HepG2 (cell line): ENCODE data around the gene MAP3K3. TPM values are rescaled to one million over a fixed set of nuclear protein-coding genes. Genes with fewer than 3 reads are reported as not detected.

ENCODE experiments used
- AHR ChIP-seq: IDR thresholded peaks from 2 replicates; pipeline ENCODE4 v1.6.1; 2018; ENCODE audit warnings: missing genetic modification reagents, missing compliant biosample characterization
- EED ChIP-seq: sonication (generic); formaldehyde crosslinking; IDR thresholded peaks from 2 replicates; pipeline ENCODE4 v1.5.0; 2020; ENCODE audit warnings: mild to moderate bottlenecking, missing genetic modification reagents
- EHMT2 ChIP-seq: fragments of 200-600 bp; sonication (generic); IDR thresholded peaks from 2 replicates; pipeline ENCODE4 v1.7.0; 2017; ENCODE audit warnings: antibody characterized with exemption, low read depth, low read length, borderline replicate concordance
- FUBP1 ChIP-seq: sonication (generic); formaldehyde crosslinking; IDR thresholded peaks from 2 replicates; pipeline ENCODE4 v1.5.1; 2020; ENCODE audit warnings: missing genetic modification reagents, mild to moderate bottlenecking, borderline replicate concordance
- HINFP ChIP-seq: sonication (generic); formaldehyde crosslinking; IDR thresholded peaks from 2 replicates; pipeline ENCODE4 v1.4.0; 2020; ENCODE audit warnings: low read depth, mild to moderate bottlenecking, missing genetic modification reagents
- HNRNPL ChIP-seq: fragments of 200-400 bp; formaldehyde crosslinking; IDR thresholded peaks from 2 replicates; pipeline ENCODE4 v1.6.1; 2017; ENCODE audit warnings: mild to moderate bottlenecking, low read depth, low read length
- KDM6A ChIP-seq: IDR thresholded peaks from 2 replicates; pipeline ENCODE4 v1.6.1; 2016; ENCODE audit warnings: low read depth
- ZEB1 ChIP-seq: IDR thresholded peaks from 2 replicates; pipeline ENCODE4 v1.6.1; 2012; ENCODE audit warnings: mild to moderate bottlenecking, low read depth, inconsistent platforms; ENCODE audit not compliant: insufficient replicate concordance
- ZNF333 ChIP-seq: sonication (generic); formaldehyde crosslinking; IDR thresholded peaks from 2 replicates; pipeline ENCODE4 v1.4.0; 2020; ENCODE audit warnings: mild to moderate bottlenecking, missing genetic modification reagents, borderline replicate concordance
- ZNF776 ChIP-seq: sonication (generic); formaldehyde crosslinking; IDR thresholded peaks from 2 replicates; pipeline ENCODE4 v1.4.0; 2020; ENCODE audit warnings: mild to moderate bottlenecking, missing genetic modification reagents
- ZNF850 ChIP-seq: sonication (generic); formaldehyde crosslinking; conservative IDR thresholded peaks from 2 replicates; pipeline ENCODE4 v1.9.0; 2021; ENCODE audit warnings: mild to moderate bottlenecking, missing genetic modification reagents
- polyA plus RNA-seq, 8 experiments: library from polyadenylated mRNA; depleted of rRNA in 3 of 8; stranded (reverse) in 7 of 8; unstranded in 1 of 8; fragments of >200 nt; fragmentation: Illumina TruSeq in 4 of 8; extraction: Trizol in 4 of 8; gene quantifications; 2 replicates each; pipeline versions ENCODE4 v1.2.1 to v1.2.3, GENCODE V29; 2011 to 2016; ENCODE audit warnings: low read depth in 4 of 8, missing spikeins in 1 of 8, mixed read lengths in 1 of 8; ENCODE audit not compliant: insufficient read depth in 1 of 8
- total RNA-seq, 5 experiments: library from RNA; depleted of rRNA; stranded (reverse); fragments of >200 nt; fragmentation: Illumina TruSeq; extraction: Trizol; gene quantifications; 2 replicates each; pipeline ENCODE4 v1.2.3, GENCODE V29; 2016; ENCODE audit warnings: low read depth in 1 of 5
- TF ChIP-seq, protein P1 (sequence below): sonication (generic); formaldehyde crosslinking; IDR thresholded peaks from 2 replicates; pipeline ENCODE4 v1.4.0; 2020; ENCODE audit warnings: missing genetic modification reagents
- TF ChIP-seq, protein P2 (sequence below): sonication (generic); formaldehyde crosslinking; IDR thresholded peaks from 2 replicates; pipeline ENCODE4 v1.5.0; 2020; ENCODE audit warnings: mild to moderate bottlenecking, missing genetic modification reagents

The MAP3K3 gene
- total and polyA plus RNA-seq, 2 of the 13 experiments (the other 11 are each of a cell fraction or from before 2014, with no cell fraction given) = 17.7 to 21.8 TPM

GRCh38 chr17:63578027-63578768 lies 44.0 kb upstream of the MAP3K3 start (continued):
- TF ChIP-seq AHR (CRISPR knock-in tag) (peak; percentile 80; the same call in 1 of the 2 replicates), HINFP (peak; percentile 32; the same call in 1 of the 2 replicates), HNRNPL (no peak), ZNF776 (0 out of 2 replicates have a peak, but pooled peaks have one; percentile 27), EED (CRISPR knock-in tag) (no peak), KDM6A (CRISPR knock-in tag) (peak; percentile 86), ZNF850 (CRISPR knock-in tag) (no peak), ZNF333 (CRISPR knock-in tag) (no peak), ZEB1 (no peak), EHMT2 (peak; percentile 78; the same call in 1 of the 2 replicates), FUBP1 (CRISPR knock-in tag) (no peak)
- TF ChIP-seq, protein P1, sequence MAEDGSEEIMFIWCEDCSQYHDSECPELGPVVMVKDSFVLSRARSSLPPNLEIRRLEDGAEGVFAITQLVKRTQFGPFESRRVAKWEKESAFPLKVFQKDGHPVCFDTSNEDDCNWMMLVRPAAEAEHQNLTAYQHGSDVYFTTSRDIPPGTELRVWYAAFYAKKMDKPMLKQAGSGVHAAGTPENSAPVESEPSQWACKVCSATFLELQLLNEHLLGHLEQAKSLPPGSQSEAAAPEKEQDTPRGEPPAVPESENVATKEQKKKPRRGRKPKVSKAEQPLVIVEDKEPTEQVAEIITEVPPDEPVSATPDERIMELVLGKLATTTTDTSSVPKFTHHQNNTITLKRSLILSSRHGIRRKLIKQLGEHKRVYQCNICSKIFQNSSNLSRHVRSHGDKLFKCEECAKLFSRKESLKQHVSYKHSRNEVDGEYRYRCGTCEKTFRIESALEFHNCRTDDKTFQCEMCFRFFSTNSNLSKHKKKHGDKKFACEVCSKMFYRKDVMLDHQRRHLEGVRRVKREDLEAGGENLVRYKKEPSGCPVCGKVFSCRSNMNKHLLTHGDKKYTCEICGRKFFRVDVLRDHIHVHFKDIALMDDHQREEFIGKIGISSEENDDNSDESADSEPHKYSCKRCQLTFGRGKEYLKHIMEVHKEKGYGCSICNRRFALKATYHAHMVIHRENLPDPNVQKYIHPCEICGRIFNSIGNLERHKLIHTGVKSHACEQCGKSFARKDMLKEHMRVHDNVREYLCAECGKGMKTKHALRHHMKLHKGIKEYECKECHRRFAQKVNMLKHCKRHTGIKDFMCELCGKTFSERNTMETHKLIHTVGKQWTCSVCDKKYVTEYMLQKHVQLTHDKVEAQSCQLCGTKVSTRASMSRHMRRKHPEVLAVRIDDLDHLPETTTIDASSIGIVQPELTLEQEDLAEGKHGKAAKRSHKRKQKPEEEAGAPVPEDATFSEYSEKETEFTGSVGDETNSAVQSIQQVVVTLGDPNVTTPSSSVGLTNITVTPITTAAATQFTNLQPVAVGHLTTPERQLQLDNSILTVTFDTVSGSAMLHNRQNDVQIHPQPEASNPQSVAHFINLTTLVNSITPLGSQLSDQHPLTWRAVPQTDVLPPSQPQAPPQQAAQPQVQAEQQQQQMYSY = no peak
- TF ChIP-seq, protein P2, sequence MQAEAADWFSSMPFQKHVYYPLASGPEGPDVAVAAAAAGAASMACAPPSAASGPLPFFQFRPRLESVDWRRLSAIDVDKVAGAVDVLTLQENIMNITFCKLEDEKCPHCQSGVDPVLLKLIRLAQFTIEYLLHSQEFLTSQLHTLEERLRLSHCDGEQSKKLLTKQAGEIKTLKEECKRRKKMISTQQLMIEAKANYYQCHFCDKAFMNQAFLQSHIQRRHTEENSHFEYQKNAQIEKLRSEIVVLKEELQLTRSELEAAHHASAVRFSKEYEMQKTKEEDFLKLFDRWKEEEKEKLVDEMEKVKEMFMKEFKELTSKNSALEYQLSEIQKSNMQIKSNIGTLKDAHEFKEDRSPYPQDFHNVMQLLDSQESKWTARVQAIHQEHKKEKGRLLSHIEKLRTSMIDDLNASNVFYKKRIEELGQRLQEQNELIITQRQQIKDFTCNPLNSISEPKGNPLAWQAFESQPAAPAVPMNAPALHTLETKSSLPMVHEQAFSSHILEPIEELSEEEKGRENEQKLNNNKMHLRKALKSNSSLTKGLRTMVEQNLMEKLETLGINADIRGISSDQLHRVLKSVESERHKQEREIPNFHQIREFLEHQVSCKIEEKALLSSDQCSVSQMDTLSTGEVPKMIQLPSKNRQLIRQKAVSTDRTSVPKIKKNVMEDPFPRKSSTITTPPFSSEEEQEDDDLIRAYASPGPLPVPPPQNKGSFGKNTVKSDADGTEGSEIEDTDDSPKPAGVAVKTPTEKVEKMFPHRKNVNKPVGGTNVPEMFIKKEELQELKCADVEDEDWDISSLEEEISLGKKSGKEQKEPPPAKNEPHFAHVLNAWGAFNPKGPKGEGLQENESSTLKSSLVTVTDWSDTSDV (CRISPR knock-in tag) = no peak
